Tibial artery (tissue), 4 donors: ENCODE measurements around the gene SPAG8.

Experiments
- DNase-seq, 2 donors: peaks; one replicate each; pipeline ENCODE4 v3.0.0-alpha.2; 2019
- H3K27ac ChIP-seq, 2 donors: fragments of 200-600 bp; sonication (generic) in 1 of 2; 1 replicate in 1 of 2; 2 replicates in 1 of 2; pipeline ENCODE4 v1.5.1; 2018 to 2019; ENCODE audit warnings: mild to moderate bottlenecking in 1 of 2
- H3K27me3 ChIP-seq, 2 donors: fragments of 200-600 bp; sonication (generic) in 1 of 2; one replicate each; pipeline versions ENCODE4 v1.5.1 to v1.6.0; 2016 to 2019
- H3K36me3 ChIP-seq, 3 donors: fragments of 200-600 bp; sonication (generic) in 2 of 3; one replicate each; pipeline ENCODE4 v1.5.1; 2016 to 2019; ENCODE audit warnings: mild to moderate bottlenecking in 2 of 3
- H3K4me1 ChIP-seq, 4 donors: fragments of 200-600 bp; sonication (generic) in 2 of 4; 1 replicate in 3 of 4; 2 replicates in 1 of 4; pipeline ENCODE4 v1.5.1; 2016 to 2019
- H3K4me3 ChIP-seq, 2 donors: fragments of 200-600 bp; sonication (generic) in 1 of 2; 1 replicate in 1 of 2; 2 replicates in 1 of 2; pipeline ENCODE4 v1.5.1; 2018 to 2019; ENCODE audit warnings: mild to moderate bottlenecking in 2 of 2
- H3K9me3 ChIP-seq, 3 donors: fragments of 200-600 bp; sonication (generic) in 1 of 3; one replicate each; pipeline ENCODE4 v1.5.1; 2016 to 2019
- CTCF ChIP-seq, 2 experiments: fragments of 200-600 bp in 1 of 2; fragments of 450-650 bp in 1 of 2; IDR thresholded peaks; one replicate each; pipeline ENCODE4 v1.5.1; 2017 to 2019; ENCODE audit warnings: antibody characterized with exemption in 2 of 2, mild to moderate bottlenecking in 1 of 2, moderate library complexity in 1 of 2
- intact Hi-C: fragments of 100-400 bp; cut with DNase I; formaldehyde crosslinking; loops from one replicate; pipeline ENCODE4 v1.15.0; 2023; ENCODE audit warnings: low total_unique reads

Gene SPAG8

GRCh38 chr9:35822926-35823325, 10.9 kb upstream of the SPAG8 start:
- intact Hi-C loops = no loop called here
- H3K4me1 ChIP-seq = peaks cover 0 to 10% (median 8%) of the 10 kb centered on the region in 4 donors
- no peak for DNase-seq
- TF ChIP-seq CTCF (IDR thresholded peaks at IDR 0.05) = no peak
- no peaks in the 10 kb centered on the region for H3K27me3 ChIP-seq
- no peaks in the 10 kb centered on the region for H3K9me3 ChIP-seq
- no peak overlapping the region for H3K27ac ChIP-seq
- H3K4me3 ChIP-seq = no peak overlapping the region
- H3K36me3 ChIP-seq = no peaks in the 10 kb centered on the region

GRCh38 chr9:35820076-35820475, 8.0 kb upstream of the SPAG8 start:
- intact Hi-C loops = no loop called here
- no peak for TF ChIP-seq CTCF (IDR thresholded peaks at IDR 0.05)
- DNase-seq = no peak

GRCh38 chr9:35818341-35818740, 6.3 kb upstream of the SPAG8 start:
- Histone ChIP-seq H3K4me3 (no peak overlapping the region), H3K4me1 (peaks cover 0 to 12% (median 9%) of the 10 kb centered on the region in 4 donors), H3K27me3 (no peaks in the 10 kb centered on the region), H3K36me3 (no peaks in the 10 kb centered on the region), H3K9me3 (no peaks in the 10 kb centered on the region), H3K27ac (no peak overlapping the region)
- intact Hi-C loops = loop anchor here (10.0 kb wide), 1 partner anchor 74 kb away; the partner anchor contains the start of genes GBA2 and RGP1
- no peak for TF ChIP-seq CTCF (IDR thresholded peaks at IDR 0.05)
- DNase-seq = no peak

More at GRCh38 chr9:35820076-35820475, 8.0 kb upstream of the SPAG8 start:
- no peak overlapping the region for H3K4me3 ChIP-seq
- no peak overlapping the region for H3K27ac ChIP-seq
- no peaks in the 10 kb centered on the region for H3K4me1 ChIP-seq
- no peaks in the 10 kb centered on the region for H3K36me3 ChIP-seq
- no peaks in the 10 kb centered on the region for H3K9me3 ChIP-seq
- no peaks in the 10 kb centered on the region for H3K27me3 ChIP-seq

- Histone ChIP-seq H3K4me1 (peaks cover 0 to 25% (median 19%) of the 10 kb centered on the region in 4 donors), H3K27me3 (no peaks in the 10 kb centered on the region), H3K4me3 (no peak overlapping the region), H3K9me3 (no peaks in the 10 kb centered on the region), H3K27ac (no peak overlapping the region), H3K36me3 (no peaks in the 10 kb centered on the region)
- no peak for DNase-seq
- intact Hi-C loops = loop anchor here (10.0 kb wide), 1 partner anchor 72 kb away; the partner anchor contains the start of genes GBA2 and RGP1
- TF ChIP-seq CTCF (IDR thresholded peaks at IDR 0.05) = no peak
These were observed 4.6 kb upstream of the SPAG8 start for GRCh38 chr9:35816708-35817107.

- H3K9me3 ChIP-seq = no peaks in the 10 kb centered on the region
- H3K36me3 ChIP-seq = no peaks in the 10 kb centered on the region
- peaks cover 0 to 38% (median 30%) of the 10 kb centered on the region in 4 donors for H3K4me1 ChIP-seq
- H3K4me3 ChIP-seq = peak within 1 kb of the TSS; percentile 72 to 90
- peak; percentile 98 to 99 for DNase-seq
- intact Hi-C loops = loop anchor here (2.0 to 10.0 kb wide), 2 partner anchors 14 to 70 kb away; partner anchors contain the start of genes FAM221B, GBA2, RGP1 and TMEM8B
- TF ChIP-seq CTCF (IDR thresholded peaks at IDR 0.05) = no peak
- H3K27me3 ChIP-seq = no peaks in the 10 kb centered on the region
- peak within 1 kb of the TSS; percentile 90 to 97 for H3K27ac ChIP-seq
These were observed 2.9 kb upstream of the SPAG8 start, which contains the start of gene HINT2 for GRCh38 chr9:35814841-35815543. Gene HINT2 (minus strand): TSS chr9:35815042. CDS start chr9:35814979, 63 bp downstream.
